IMR-90 (cell line): Measurements from ENCODE around the gene RPS19BP1. TPM values are rescaled to one million over a fixed set of nuclear protein-coding genes. Genes with fewer than 3 reads are reported as not detected.
A peak's percentile ranks its signal among the peaks of the same experiment; 100 is the strongest.

ENCODE experiments used
- ATAC-seq: fragments of 200-7000 bp; cut with Tn5 transposase; 2 replicates; pipeline ENCODE4 v1.9.1; 2020; ENCODE audit warnings: low read depth, mild to moderate bottlenecking, moderate library complexity
- BruUV-seq: library from RNA; stranded (reverse); fragments of 400-500 nt; replicated peaks from 2 replicates; lab custom pipeline; 2021; lab: Mats Ljungman, UMichigan
- CTCF ChIA-PET: fragments of 300-600 bp; formaldehyde crosslinking; extraction: SDS; loops from one replicate; lab custom pipeline; 2021; ENCODE audit warnings: antibody characterized with exemption; lab: Yijun Ruan, JAX
- POLR2A ChIA-PET: fragments of 300-600 bp; sonication (Branson Sonifier 250); formaldehyde crosslinking; loops from one replicate; lab custom pipeline; 2022; ENCODE audit warnings: antibody characterized with exemption; ENCODE audit not compliant: unreplicated experiment; lab: Charles Lee
- DNase-seq: peaks from one replicate; pipeline ENCODE4 v3.0.0; 2013
- H2AFZ ChIP-seq: replicated peaks from 2 replicates; pipeline ENCODE3; 2013; ENCODE audit warnings: low read length, mild to moderate bottlenecking; ENCODE audit not compliant: poor library complexity
- H2AK5ac ChIP-seq: 2 replicates; pipeline ENCODE4 v1.6.1; 2013; ENCODE audit warnings: low read depth, low read length, inconsistent platforms
- H2AK9ac ChIP-seq: replicated peaks from 2 replicates; pipeline ENCODE3; 2013; ENCODE audit warnings: mild to moderate bottlenecking, low read depth, low read length, moderate library complexity; ENCODE audit not compliant: poor library complexity
- H2BK120ac ChIP-seq: 2 replicates; pipeline ENCODE4 v1.6.1; 2013; ENCODE audit warnings: low read depth, low read length, inconsistent platforms
- H2BK15ac ChIP-seq: 3 replicates; pipeline ENCODE4 v1.6.1; 2013; ENCODE audit warnings: low read depth, low read length, inconsistent platforms
- H2BK20ac ChIP-seq: 2 replicates; pipeline ENCODE4 v1.6.1; 2013; ENCODE audit warnings: low read depth, mild to moderate bottlenecking, inconsistent platforms, low read length, moderate library complexity
- H2BK5ac ChIP-seq: 2 replicates; pipeline ENCODE4 v1.6.1; 2013; ENCODE audit warnings: mild to moderate bottlenecking, low read depth, low read length, inconsistent platforms; ENCODE audit not compliant: poor library complexity, severe bottlenecking
- H3K14ac ChIP-seq: replicated peaks from 2 replicates; pipeline ENCODE4 v1.6.1; 2013; ENCODE audit warnings: low read depth, low read length, inconsistent platforms
- H3K18ac ChIP-seq: 2 replicates; pipeline ENCODE4 v1.6.1; 2013; ENCODE audit warnings: low read depth, low read length, control low read depth
- H3K23ac ChIP-seq: 2 replicates; pipeline ENCODE4 v1.6.1; 2013; ENCODE audit warnings: low read depth, low read length, inconsistent platforms
- H3K27ac ChIP-seq: 2 replicates; pipeline ENCODE4 v1.5.1; 2013; ENCODE audit warnings: mild to moderate bottlenecking, control low read depth, low read length; ENCODE audit not compliant: insufficient read depth
- H3K27me3 ChIP-seq: 2 replicates; pipeline ENCODE4 v1.6.1; 2013; ENCODE audit warnings: low read length; ENCODE audit not compliant: control insufficient read depth, insufficient read depth
- H3K36me3 ChIP-seq: 2 replicates; pipeline ENCODE4 v1.6.1; 2013; ENCODE audit warnings: low read length, mixed read lengths; ENCODE audit not compliant: control insufficient read depth, insufficient read depth
- H3K4ac ChIP-seq: 2 replicates; pipeline ENCODE4 v1.6.1; 2013; ENCODE audit warnings: low read depth, low read length, inconsistent platforms
- H3K4me1 ChIP-seq: 2 replicates; pipeline ENCODE4 v1.6.1; 2013; ENCODE audit warnings: low read length, mixed read lengths; ENCODE audit not compliant: control insufficient read depth, insufficient read depth
- H3K4me2 ChIP-seq: 2 replicates; pipeline ENCODE4 v1.6.1; 2013; ENCODE audit warnings: low read depth, mild to moderate bottlenecking, control low read depth, low read length, moderate library complexity
- H3K4me3 ChIP-seq: 2 replicates; pipeline ENCODE4 v1.5.1; 2013; ENCODE audit warnings: low read depth, mild to moderate bottlenecking, control low read depth, low read length, moderate library complexity; ENCODE audit not compliant: insufficient read depth
- H3K56ac ChIP-seq: 2 replicates; pipeline ENCODE4 v1.6.1; 2013; ENCODE audit warnings: low read length, inconsistent platforms; ENCODE audit not compliant: insufficient read depth; ENCODE audit errors: extremely low read depth
- H3K79me1 ChIP-seq, 2 experiments: 2 replicates each; pipeline ENCODE4 v1.6.1; 2013; ENCODE audit warnings: low read length in 2 of 2, inconsistent platforms in 1 of 2, low read depth in 1 of 2
- H3K9ac ChIP-seq: 2 replicates; pipeline ENCODE4 v1.6.1; 2013; ENCODE audit warnings: low read depth, low read length, control low read depth
- H3K9me1 ChIP-seq: 2 replicates; pipeline ENCODE4 v1.6.1; 2013; ENCODE audit warnings: low read length, inconsistent platforms; ENCODE audit not compliant: insufficient read depth
- H3K9me3 ChIP-seq: 2 replicates; pipeline ENCODE4 v1.6.1; 2013; ENCODE audit warnings: low read length; ENCODE audit not compliant: control insufficient read depth, insufficient read depth
- H4K20me1 ChIP-seq: 2 replicates; pipeline ENCODE4 v1.6.1; 2013; ENCODE audit warnings: low read length, inconsistent platforms; ENCODE audit not compliant: insufficient read depth
- H4K5ac ChIP-seq: 2 replicates; pipeline ENCODE4 v1.6.1; 2013; ENCODE audit warnings: mild to moderate bottlenecking, low read depth, low read length, control low read depth
- H4K8ac ChIP-seq, 2 experiments: 2 replicates each; pipeline ENCODE4 v1.6.1; 2013; ENCODE audit warnings: low read depth in 2 of 2, low read length in 2 of 2, control low read depth in 1 of 2, inconsistent platforms in 1 of 2
- H4K91ac ChIP-seq: 2 replicates; pipeline ENCODE4 v1.6.1; 2013; ENCODE audit warnings: low read depth, low read length, inconsistent platforms; ENCODE audit not compliant: insufficient read depth
- CHD1 ChIP-seq: IDR thresholded peaks from 2 replicates; pipeline ENCODE4 v1.6.1; 2012; ENCODE audit warnings: low read depth, low read length, improper control_type of control experiment
- WGBS, 2 experiments: methylation state at CpG; one replicate each; pipeline versions ENCODE4 v1.1.5 to v1.1.7; 2013; ENCODE audit warnings: missing lambda C conversion rate in 2 of 2; ENCODE audit not compliant: insufficient read length in 1 of 2; ENCODE audit errors: extremely low coverage in 2 of 2; 5-methylcytosine and 5-hydroxymethylcytosine counted together
- dilution Hi-C: fragments of 300-500 bp; cut with HindIII; formaldehyde crosslinking; loops from one replicate; pipeline ENCODE4 v1.14.3; 2018; ENCODE audit warnings: low sequenced_read_pairs; ENCODE audit not compliant: unreplicated experiment
- in situ Hi-C: fragments of 300-500 bp; cut with MboI; formaldehyde crosslinking; loops from 3 replicates; pipeline ENCODE4 v1.14.3; 2019; ENCODE audit warnings: low sequenced_read_pairs, inconsistent platforms, mixed read lengths
- intact Hi-C: fragments of 100-400 bp; cut with micrococcal nuclease; formaldehyde crosslinking; loops from 2 replicates; pipeline ENCODE4 v1.10.0; 2022
- polyA plus RNA-seq, 3 experiments: library from polyadenylated mRNA; depleted of rRNA; stranded (reverse); fragments of >200 nt; gene quantifications; 2 replicates each; pipeline ENCODE4 v1.2.3, GENCODE V29; 2012; ENCODE audit warnings: low replicate concordance in 1 of 3
- total RNA-seq: library from RNA; depleted of rRNA; stranded (reverse); fragments of >200 nt; gene quantifications from 2 replicates; pipeline ENCODE4 v1.2.3, GENCODE V29; 2012
- TF ChIP-seq, protein P1 (sequence below): fragments of 150-350 bp; IDR thresholded peaks from 2 replicates; pipeline ENCODE4 v1.6.1; 2017; ENCODE audit warnings: mild to moderate bottlenecking, antibody characterized with exemption, low read length, low read depth
- TF ChIP-seq, protein P2 (sequence below): fragments of 150-350 bp; IDR thresholded peaks from 2 replicates; pipeline ENCODE4 v1.6.1; 2016; ENCODE audit warnings: low read depth, mild to moderate bottlenecking, low read length, moderate library complexity, borderline replicate concordance

RPS19BP1 gene
- total and polyA plus RNA-seq, 2 of the 4 experiments (the other 2 are of a cell fraction), result 33.0 to 95.4 TPM

DNA sequence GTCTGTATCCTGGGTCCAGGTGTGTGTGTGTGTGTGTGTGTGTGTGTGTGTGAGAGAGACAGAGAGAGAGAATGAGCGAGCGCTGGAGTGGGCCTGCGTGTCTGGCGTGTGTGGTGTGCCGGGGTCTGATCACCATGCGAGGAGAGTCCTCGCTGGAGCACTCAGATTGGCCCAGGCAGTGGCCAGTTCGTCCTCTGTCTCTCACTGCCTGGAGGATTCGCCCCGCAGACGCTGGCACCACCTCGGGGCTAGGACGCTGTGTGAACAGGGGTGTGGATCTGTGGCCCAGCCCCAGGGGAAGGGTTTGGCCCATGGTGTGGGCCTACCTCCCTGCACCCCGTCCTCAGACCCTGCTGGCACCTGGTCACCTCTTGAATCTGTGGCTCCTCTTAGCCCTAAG, 26.4 kb upstream of the RPS19BP1 start:
- H3K27me3 ChIP-seq, result peaks cover 80% of the 10 kb centered on the region
- no peaks in the 10 kb centered on the region for H3K9me3 ChIP-seq
- H3K9ac ChIP-seq, result no peak overlapping the region
- no peak overlapping the region for H3K27ac ChIP-seq
- H3K4me3 ChIP-seq, result no peak overlapping the region
- H4K91ac ChIP-seq, result no peak overlapping the region
- H3K9me1 ChIP-seq, result peaks cover 6% of the 10 kb centered on the region
- H4K20me1 ChIP-seq, result no peaks in the 10 kb centered on the region
- no peak for TF ChIP-seq CHD1
- TF ChIP-seq, protein P1, sequence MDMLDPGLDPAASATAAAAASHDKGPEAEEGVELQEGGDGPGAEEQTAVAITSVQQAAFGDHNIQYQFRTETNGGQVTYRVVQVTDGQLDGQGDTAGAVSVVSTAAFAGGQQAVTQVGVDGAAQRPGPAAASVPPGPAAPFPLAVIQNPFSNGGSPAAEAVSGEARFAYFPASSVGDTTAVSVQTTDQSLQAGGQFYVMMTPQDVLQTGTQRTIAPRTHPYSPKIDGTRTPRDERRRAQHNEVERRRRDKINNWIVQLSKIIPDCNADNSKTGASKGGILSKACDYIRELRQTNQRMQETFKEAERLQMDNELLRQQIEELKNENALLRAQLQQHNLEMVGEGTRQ, result no peak
- TF ChIP-seq, protein P2, sequence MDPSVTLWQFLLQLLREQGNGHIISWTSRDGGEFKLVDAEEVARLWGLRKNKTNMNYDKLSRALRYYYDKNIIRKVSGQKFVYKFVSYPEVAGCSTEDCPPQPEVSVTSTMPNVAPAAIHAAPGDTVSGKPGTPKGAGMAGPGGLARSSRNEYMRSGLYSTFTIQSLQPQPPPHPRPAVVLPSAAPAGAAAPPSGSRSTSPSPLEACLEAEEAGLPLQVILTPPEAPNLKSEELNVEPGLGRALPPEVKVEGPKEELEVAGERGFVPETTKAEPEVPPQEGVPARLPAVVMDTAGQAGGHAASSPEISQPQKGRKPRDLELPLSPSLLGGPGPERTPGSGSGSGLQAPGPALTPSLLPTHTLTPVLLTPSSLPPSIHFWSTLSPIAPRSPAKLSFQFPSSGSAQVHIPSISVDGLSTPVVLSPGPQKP, result no peak
- ATAC-seq, result no peak
- no peak overlapping the region for H3K14ac ChIP-seq
- H2BK15ac ChIP-seq, result no peak overlapping the region
- H3K56ac ChIP-seq, result no peak overlapping the region
- H3K23ac ChIP-seq, result no peak overlapping the region
- no TSS peak for BruUV-seq
- H4K5ac ChIP-seq, result no peak overlapping the region
- H3K79me1 ChIP-seq, result no peaks in the 10 kb centered on the region
- H4K8ac ChIP-seq, result no peak overlapping the region
- 80% methylated on average over 12 of the region's 14 CpGs; no CpG with 5 or more reads in 1 of the 2 experiments for WGBS, 2 experiments
- in situ Hi-C loops, result no loop called here
- no peak overlapping the region for H2BK5ac ChIP-seq
- H3K4me2 ChIP-seq, result no peak overlapping the region
- no peak overlapping the region for H3K18ac ChIP-seq
- dilution Hi-C loops, result no loop called here
- POLR2A ChIA-PET, result no interaction called here
- H2BK20ac ChIP-seq, result no peak overlapping the region
- H2AK5ac ChIP-seq, result no peak overlapping the region
- H3K4ac ChIP-seq, result no peak overlapping the region
- intact Hi-C loops, result loop anchor here (5.0 kb wide), 1 partner anchor 248 kb away; no protein-coding TSS in a partner anchor
- no peaks in the 10 kb centered on the region for H3K36me3 ChIP-seq
- no peak overlapping the region for H2AK9ac ChIP-seq
- CTCF ChIA-PET, result interaction anchor here (0.6 to 1.3 kb wide), 3 partner anchors 12 to 466 kb away, joined by 3 to 4 read pairs (median 3); partner anchors contain the start of gene CACNA1I
- no peak overlapping the region for H2BK120ac ChIP-seq
- DNase-seq, result no peak
- peaks cover 2% of the 10 kb centered on the region; the same call in 1 of the 2 replicates for H3K4me1 ChIP-seq
- H2AFZ ChIP-seq, result peak overlapping the region; percentile 32
